GM23338 (cell line): ENCODE measurements around the gene SLC2A8. TPM values are rescaled to one million over a fixed set of nuclear protein-coding genes. Genes with fewer than 3 reads are reported as not detected.

Experiments
- polyA plus RNA-seq: library from polyadenylated mRNA; unstranded; fragments of >200 nt; fragmentation: Nextera tagmentation; extraction: Ambion mirVana; gene quantifications from 2 replicates; pipeline ENCODE4 v1.2.1, GENCODE V29; 2016
- small RNA-seq: library from RNA; depleted of rRNA; stranded (forward); fragments of <200 nt; gene quantifications from one replicate; pipeline ENCODE3, GENCODE V24; 2014; ENCODE audit warnings: low replicate concordance
- total RNA-seq: library from RNA; depleted of rRNA; stranded (reverse); fragments of >200 nt; shearing (Covaris generic); gene quantifications from 2 replicates; pipeline ENCODE4 v1.2.3, GENCODE V29; 2014; rRNA removed

SLC2A8 gene
- total and polyA plus RNA-seq, 2 experiments from 2014 or later: 16.3 to 34.1 TPM

Small RNAs within 50 kb of the gene (small RNA-seq; reads per million reads assigned to genes)
- 117 reads per million, percentile 99 among the genes with 10 or more reads in this experiment for gene SNORA65

Other genes with a start within 250 kb of the SLC2A8 start
- 12.6 and 21.9 TPM in 2 replicates for gene GARNL3, start 132.4 kb upstream of the SLC2A8 start, total RNA-seq
- gene GARNL3, start 132.4 kb upstream of the SLC2A8 start, polyA plus RNA-seq: 5.2 and 8.7 TPM in 2 replicates
- gene ZNF79, start 27.2 kb downstream of the SLC2A8 start, total RNA-seq: 5.8 and 6.3 TPM in 2 replicates
- 2.2 and 2.9 TPM in 2 replicates for gene ZNF79, start 27.2 kb downstream of the SLC2A8 start, polyA plus RNA-seq
- 1,947 and 2,596 TPM in 2 replicates for gene RPL12, start 54.2 kb downstream of the SLC2A8 start, total RNA-seq
- gene RPL12, start 54.2 kb downstream of the SLC2A8 start, polyA plus RNA-seq: 2,121 and 2,369 TPM in 2 replicates
- gene LRSAM1, start 54.3 kb downstream of the SLC2A8 start, total RNA-seq: 16.9 and 21.9 TPM in 2 replicates
- gene LRSAM1, start 54.3 kb downstream of the SLC2A8 start, polyA plus RNA-seq: 12.8 and 16.1 TPM in 2 replicates
- 48.6 and 76.4 TPM in 2 replicates for gene STXBP1, start 215.1 kb downstream of the SLC2A8 start, total RNA-seq
- 45.8 and 50.4 TPM in 2 replicates for gene STXBP1, start 215.1 kb downstream of the SLC2A8 start, polyA plus RNA-seq